Ishikawa (cell line): ENCODE results near the gene ASCL2.

ENCODE experiments used
- CREB1 ChIP-seq: IDR thresholded peaks from 2 replicates; pipeline ENCODE4 v1.6.1; 2012; ENCODE audit warnings: low read depth
- EP300 ChIP-seq: IDR thresholded peaks from 2 replicates; pipeline ENCODE4 v1.6.1; 2012; ENCODE audit warnings: borderline replicate concordance
- FOXM1 ChIP-seq: IDR thresholded peaks from 2 replicates; pipeline ENCODE4 v1.6.1; 2012; ENCODE audit warnings: low read depth, borderline replicate concordance
- RAD21 ChIP-seq: IDR thresholded peaks from 2 replicates; pipeline ENCODE4 v1.6.1; 2012; ENCODE audit warnings: low read depth
- REST ChIP-seq: IDR thresholded peaks from 2 replicates; pipeline ENCODE4 v1.6.1; 2012; ENCODE audit warnings: low read depth, mild to moderate bottlenecking
- TAF1 ChIP-seq: IDR thresholded peaks from 2 replicates; pipeline ENCODE4 v1.6.1; 2012; ENCODE audit warnings: low read depth, mild to moderate bottlenecking
- TF ChIP-seq, protein P1 (sequence below): IDR thresholded peaks from 2 replicates; pipeline ENCODE4 v1.6.1; 2012

GRCh38 chr11:2313051-2313951, 42.9 kb upstream of the ASCL2 start:
- TF ChIP-seq RAD21: no peak
- no peak for TF ChIP-seq EP300
- no peak for TF ChIP-seq TAF1
- TF ChIP-seq FOXM1: no peak
- TF ChIP-seq, protein P1, sequence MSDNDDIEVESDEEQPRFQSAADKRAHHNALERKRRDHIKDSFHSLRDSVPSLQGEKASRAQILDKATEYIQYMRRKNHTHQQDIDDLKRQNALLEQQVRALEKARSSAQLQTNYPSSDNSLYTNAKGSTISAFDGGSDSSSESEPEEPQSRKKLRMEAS: no peak
- TF ChIP-seq CREB1: no peak
- TF ChIP-seq REST: no peak
